ENCODE results near the gene ARAP1. TPM values are rescaled to one million over a fixed set of nuclear protein-coding genes. Genes with fewer than 3 reads are reported as not detected.
A peak's percentile ranks its signal among the peaks of the same experiment; 100 is the strongest.

Gene ARAP1
- total RNA-seq, 4 donors from 2014 or later: 122 to 285 (median 145) TPM

GRCh38 chr11:72637926-72638325 is 114.3 kb downstream of the ARAP1 start:
- DNase-seq: no peak
- no peaks in the 10 kb centered on the region for H3K27me3 ChIP-seq
- H3K36me3 ChIP-seq: no peaks in the 10 kb centered on the region
- peaks cover 0 to 17% (median 5%) of the 10 kb centered on the region in 4 donors for H3K4me1 ChIP-seq
- no peak overlapping the region for H3K4me3 ChIP-seq
- H3K27ac ChIP-seq: no peak overlapping the region
- TF ChIP-seq POLR2A (IDR thresholded peaks at IDR 0.05) (no peak), CTCF (IDR thresholded peaks at IDR 0.05) (no peak)
- H3K9me3 ChIP-seq: no peaks in the 10 kb centered on the region

DNA sequence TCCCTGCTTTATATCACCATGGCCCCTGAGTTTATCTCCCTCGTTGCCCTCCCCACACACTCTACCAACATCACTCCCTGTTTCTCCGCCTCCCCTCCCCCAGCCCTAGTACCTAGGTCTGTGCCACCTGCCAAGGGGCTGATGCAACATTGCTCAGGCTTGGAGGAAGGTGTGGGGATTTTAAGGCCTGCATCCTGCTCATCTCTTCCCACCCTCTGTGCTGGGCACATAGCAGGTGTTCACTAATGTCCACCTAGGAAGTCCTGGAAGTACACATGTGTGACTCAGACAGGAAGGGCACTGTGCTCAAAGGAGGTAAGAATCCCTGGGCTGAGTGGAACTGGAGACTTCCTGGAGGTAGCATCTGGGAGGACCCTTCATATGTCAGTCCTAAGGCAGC is 115.0 kb downstream of the ARAP1 start:
- Histone ChIP-seq H3K4me1 (peaks cover 0 to 12% (median 2%) of the 10 kb centered on the region in 4 donors), H3K27ac (no peak overlapping the region), H3K36me3 (no peaks in the 10 kb centered on the region), H3K4me3 (no peak overlapping the region), H3K27me3 (no peaks in the 10 kb centered on the region), H3K9me3 (no peaks in the 10 kb centered on the region)
- DNase-seq: no peak
- no peak for TF ChIP-seq POLR2A (IDR thresholded peaks at IDR 0.05)

DNA sequence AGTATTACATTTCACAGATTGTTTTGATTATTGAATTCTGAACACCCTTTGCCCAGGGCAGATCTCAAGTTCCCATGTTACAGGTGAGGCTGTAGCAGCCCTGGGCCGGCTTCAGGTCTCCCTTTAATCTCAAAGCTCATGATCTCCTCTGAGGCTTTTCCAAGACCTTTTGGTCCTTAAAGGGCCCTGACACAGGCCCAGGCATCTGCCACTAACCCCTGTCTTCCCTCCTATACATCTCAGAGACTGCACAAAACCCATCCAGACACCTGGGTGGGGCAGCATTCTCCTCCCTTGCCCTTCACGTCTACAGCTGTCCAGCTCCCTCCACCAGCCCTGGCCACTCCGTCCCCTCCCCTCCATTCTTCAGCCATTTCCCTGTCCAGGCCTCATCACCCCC is 115.8 kb downstream of the ARAP1 start:
- no peaks in the 10 kb centered on the region for H3K27me3 ChIP-seq
- H3K4me1 ChIP-seq: peaks cover 0 to 4% (median 0%) of the 10 kb centered on the region in 4 donors
- DNase-seq: no peak
- no peak for TF ChIP-seq CTCF (IDR thresholded peaks at IDR 0.05)
- TF ChIP-seq POLR2A (IDR thresholded peaks at IDR 0.05): no peak
- no peaks in the 10 kb centered on the region for H3K36me3 ChIP-seq
- H3K27ac ChIP-seq: no peak overlapping the region
- no peaks in the 10 kb centered on the region for H3K9me3 ChIP-seq
- no peak overlapping the region for H3K4me3 ChIP-seq

GRCh38 chr11:72635933-72636332 is 116.3 kb downstream of the ARAP1 start:
- Histone ChIP-seq H3K27ac (peak overlapping the region in 1 of 4 donors; percentile 19), H3K9me3 (no peaks in the 10 kb centered on the region), H3K36me3 (no peaks in the 10 kb centered on the region), H3K4me1 (peaks cover 0 to 5% (median 0%) of the 10 kb centered on the region in 4 donors), H3K27me3 (no peaks in the 10 kb centered on the region), H3K4me3 (no peak overlapping the region)
- no peak for DNase-seq
- TF ChIP-seq CTCF (IDR thresholded peaks at IDR 0.05) (no peak), POLR2A (IDR thresholded peaks at IDR 0.05) (no peak)

GRCh38 chr11:72635309-72635915 is 116.8 kb downstream of the ARAP1 start:
- no peaks in the 10 kb centered on the region for H3K36me3 ChIP-seq
- no peak for DNase-seq
- no peaks in the 10 kb centered on the region for H3K9me3 ChIP-seq
- H3K4me1 ChIP-seq: peaks cover 0 to 10% (median 0%) of the 10 kb centered on the region in 4 donors
- no peak overlapping the region for H3K4me3 ChIP-seq
- H3K27me3 ChIP-seq: no peaks in the 10 kb centered on the region
- H3K27ac ChIP-seq: peak overlapping the region in 1 of 4 donors; percentile 19
- TF ChIP-seq POLR2A (IDR thresholded peaks at IDR 0.05): no peak

Small RNA genes lying within 50 kb of the gene (small RNA-seq; reads per million reads assigned to genes)
- 0 reads per million in 2 donors for gene MIR4692
- gene RF00019: 0 reads per million in 2 donors

Other genes with a start within 250 kb of the ARAP1 start
- 10 to 100 TPM in 3 of 4 donors, 1 to 10 TPM in 1; 8.4 to 75.9 (median 33.1) TPM for gene PDE2A, start 78.0 kb downstream of the ARAP1 start, total RNA-seq
- 100 to 1,000 TPM; 118 to 187 (median 168) TPM for gene STARD10, start 41.6 kb upstream of the ARAP1 start, total RNA-seq
- gene ATG16L2, start 62.0 kb upstream of the ARAP1 start, total RNA-seq: 100 to 1,000 TPM in 1 of 4 donors, 10 to 100 TPM in 3; 39.9 to 226 (median 65.0) TPM

All from Peyer's patch (tissue), 4 donors.